Measurements from ENCODE around the gene FBXO22.
"Not testable (repeated sequence)": the region's sequence is repeated elsewhere in the genome, so short reads cannot be mapped to it uniquely, and the experiment has no call there.

The FBXO22 gene

DNA sequence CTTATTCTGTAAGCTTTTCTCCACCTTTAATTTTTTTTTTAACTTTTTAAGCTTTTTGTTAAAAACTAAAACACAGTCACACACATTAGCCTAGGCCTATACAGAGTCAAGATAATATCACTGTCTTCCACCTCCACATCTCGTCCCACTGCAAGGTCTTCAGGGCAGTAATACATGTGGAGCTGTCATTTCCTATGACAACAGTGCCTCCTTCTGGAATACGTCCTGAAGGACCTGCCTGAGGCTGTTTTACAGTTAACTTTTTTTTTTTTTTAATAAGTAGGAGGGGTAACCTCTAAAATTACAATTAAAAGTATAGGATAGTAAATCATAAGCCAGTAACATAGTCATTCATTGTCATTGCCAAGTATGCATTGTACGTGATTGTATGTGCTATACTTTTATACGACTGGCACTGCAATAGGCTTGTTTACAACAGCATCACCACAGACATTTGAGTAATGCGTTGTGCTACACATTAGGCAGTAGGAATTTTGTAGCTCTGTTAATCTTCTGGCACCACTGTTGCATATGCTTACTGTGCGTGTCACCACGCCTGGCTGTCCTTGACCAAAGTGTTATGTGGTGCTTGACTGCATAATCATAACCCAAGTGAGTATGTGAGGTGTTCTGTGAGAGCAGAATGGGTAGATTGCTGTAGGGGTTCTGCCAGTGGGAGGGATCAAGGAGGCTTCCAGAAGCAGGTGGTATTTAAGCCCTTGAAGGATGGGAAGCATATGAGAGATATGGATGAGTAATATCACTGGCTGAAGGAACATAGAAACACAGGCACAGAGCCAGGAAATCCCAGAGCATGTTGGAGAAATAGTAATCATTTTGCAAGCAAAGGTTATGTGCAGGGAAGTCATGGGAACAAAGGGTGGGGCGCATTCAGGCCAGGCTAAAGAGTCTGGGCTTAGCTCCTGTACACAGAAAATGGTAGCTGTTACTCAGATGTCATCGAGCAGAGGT lies 18.3 kb downstream of the FBXO22 start:
- peak; percentile 37 to 75 for DNase-seq

DNA sequence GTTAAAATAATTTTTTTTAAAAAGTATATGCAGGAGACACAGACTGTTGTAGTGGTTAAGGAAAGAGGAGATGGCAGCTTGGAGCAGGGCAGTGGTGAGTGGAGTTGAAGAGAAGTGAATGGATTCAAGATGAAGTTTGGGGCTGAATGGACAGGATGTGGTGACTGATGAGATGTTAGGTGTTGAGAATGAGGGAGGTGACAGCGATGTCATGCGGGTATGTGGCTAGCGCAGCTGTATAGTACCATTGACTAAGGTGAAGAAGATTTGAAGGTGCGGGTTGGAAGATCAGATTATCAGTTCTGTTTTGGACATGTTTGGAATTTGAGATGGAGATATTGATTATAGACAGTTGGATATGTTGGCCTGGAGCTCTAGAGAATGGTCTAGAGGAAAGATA lies 20.1 kb downstream of the FBXO22 start:
- no peak for DNase-seq

GRCh38 chr15:75924576-75924975 lies 20.9 kb downstream of the FBXO22 start:
- DNase-seq, result no peak

GRCh38 chr15:75925440-75925839 lies 21.8 kb downstream of the FBXO22 start:
- DNase-seq, result no peak

- no peak for DNase-seq
Observed at GRCh38 chr15:75926931-75927330, 23.3 kb downstream of the FBXO22 start.

DNA sequence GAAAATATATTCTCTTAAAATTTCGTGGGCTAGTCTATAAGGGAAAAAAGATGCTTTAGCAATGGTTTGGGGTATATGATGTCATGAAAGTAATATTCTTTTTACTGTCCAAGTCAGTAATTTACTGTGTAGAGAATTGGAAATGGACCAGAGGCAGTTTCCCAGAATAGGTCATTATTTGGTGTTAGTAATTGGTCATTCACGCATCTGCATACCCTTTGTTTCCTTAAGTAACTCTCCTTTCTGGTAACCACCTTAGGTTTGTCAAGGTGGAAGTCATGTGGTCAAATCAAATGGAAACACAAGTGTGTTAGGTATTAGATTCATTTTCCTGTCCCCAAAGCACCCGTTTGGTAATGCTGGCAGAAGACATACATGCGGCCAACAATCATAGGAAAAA lies 23.9 kb downstream of the FBXO22 start:
- no peak for DNase-seq

DNA sequence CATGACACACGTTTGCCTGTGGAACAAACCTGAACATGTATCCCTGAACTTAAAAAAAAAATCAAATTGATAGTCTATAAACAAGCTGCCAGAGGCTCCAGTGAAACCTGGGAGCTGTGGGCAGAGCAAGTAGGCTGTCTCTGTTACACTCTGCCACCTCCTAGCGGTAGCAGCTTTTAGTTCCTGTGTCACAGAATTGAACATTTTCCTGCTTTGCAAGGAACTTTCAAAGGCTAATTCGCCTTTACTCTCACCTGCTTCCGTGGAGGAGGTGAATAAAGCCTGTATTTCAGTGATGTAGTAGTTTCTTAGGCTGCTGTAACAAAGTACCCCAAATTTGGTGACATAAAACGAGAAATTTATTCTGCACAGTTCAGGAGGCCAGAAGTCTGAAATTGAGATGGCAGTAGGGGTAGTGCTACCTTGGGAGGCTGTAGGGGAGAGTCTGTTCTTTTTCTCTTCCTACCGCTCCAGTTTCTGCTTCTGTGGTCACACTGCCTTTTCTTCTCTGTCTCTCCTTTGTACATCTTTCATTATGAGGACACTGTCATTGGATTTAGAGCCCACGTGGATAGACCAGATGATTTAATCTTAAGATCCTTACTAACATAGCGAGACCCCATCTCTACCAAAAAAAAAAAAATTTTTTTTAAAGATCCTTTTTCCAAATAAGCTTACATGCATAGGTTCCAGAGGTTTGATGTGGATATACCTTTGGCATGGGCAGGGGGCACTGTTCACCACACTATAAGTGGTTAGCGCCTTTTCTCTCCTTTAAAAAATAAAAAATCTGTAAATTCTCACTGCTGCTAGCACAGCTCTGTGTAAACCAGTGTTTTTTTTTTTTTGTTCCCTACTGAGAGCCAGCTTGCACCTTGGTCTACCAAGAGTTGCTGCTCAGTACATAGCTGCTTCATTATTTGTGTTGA lies 25.3 kb downstream of the FBXO22 start:
- no peak for DNase-seq

DNA sequence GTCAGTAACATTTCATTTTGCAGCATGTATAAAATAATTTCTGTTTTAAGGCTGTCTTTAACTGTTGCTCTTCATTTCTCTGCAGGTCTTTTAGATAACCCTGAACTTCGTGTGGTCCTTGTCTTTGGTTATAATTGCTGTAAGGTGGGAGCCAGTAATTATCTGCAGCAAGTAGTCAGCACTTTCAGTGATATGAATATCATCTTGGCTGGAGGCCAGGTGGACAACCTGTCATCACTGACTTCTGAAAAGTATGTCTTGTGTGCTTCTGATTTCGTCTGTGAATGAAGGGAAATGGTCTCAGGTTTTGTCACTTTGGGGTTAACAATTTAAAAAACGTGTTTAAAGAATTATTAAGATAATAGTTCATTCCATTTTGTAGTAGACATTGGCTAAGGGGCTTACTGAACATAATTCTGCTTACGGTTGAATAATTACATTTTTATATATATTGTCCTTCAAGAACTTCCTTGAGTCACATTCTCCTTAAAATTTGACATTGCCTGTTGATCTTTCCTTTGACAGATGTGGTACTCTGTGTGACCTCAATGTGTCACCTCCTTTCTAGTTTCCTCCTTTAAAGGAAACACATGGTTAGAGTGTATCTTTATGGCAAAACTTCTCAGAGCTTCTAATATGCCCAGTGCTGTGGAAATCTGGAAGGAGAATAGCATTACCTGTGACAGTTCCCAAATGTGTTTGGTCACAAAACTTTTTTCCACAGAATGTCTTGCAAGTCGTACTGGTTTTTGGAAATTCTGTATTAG lies 26.3 kb downstream of the FBXO22 start:
- DNase-seq, result peak; percentile 9 to 47

DNA sequence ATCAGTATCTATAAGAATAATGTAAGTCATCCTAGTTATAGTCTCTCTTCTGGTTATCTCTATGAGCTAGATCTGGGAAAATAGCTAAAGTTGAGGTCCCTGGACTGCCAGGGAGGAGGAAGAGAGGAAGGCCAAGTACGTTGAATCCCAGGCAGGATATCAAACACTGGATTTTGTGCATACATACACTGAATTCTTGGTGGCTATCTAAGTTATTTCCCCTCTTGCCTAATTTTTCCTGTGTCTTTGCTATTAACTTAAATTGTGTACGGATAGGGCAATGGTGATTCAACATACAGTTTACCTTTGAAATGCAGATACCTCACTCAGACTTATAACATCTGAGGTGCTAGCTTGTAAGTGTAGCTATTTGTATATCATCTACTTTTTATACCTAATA lies 27.2 kb downstream of the FBXO22 start:
- DNase-seq, result no peak

- no peak for DNase-seq
Observed at GRCh38 chr15:75942464-75942863, 38.8 kb downstream of the FBXO22 start.

DNA sequence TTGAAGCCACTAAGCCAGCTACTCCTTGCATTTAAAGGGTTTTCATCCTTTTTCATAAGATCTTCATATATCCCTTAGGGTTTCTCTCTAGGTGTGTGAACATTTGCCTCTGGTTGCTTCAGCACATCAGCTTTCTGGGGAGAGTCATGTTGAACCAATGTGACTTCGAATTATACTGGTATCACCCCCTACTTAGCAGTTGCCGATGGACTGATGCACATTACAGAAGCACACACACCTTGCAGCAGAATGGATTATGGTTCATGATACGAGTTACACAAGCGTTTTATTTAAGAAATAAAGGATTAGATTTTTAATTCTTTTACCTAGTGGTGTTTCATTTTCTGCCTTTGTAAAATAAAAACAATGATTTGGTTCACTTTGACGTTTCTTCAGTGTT lies 39.6 kb downstream of the FBXO22 start:
- DNase-seq, result no peak

DNA sequence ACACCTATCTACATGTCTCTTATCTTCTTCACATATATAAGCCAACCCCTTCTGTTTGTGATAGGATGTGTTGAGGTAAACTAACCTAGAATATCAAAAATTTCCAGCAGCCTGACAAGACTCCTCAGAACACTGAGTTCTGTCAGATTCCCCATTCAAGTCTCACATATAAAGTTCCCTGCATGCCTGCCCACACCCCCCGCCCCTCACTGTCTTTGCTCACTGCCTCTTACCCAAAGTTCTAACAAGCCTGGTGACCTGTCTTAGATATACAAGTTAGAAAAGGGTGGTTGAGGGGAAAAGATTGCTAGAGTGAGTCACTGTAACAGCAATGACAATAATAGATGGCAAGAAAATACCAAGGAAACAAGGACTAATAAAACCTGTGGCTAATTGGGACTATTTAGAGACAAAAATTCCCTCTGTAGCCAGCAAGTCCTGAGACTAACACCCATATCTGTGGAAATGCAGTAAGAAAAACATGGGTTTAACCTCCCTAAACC lies 40.1 kb downstream of the FBXO22 start:
- no peak for DNase-seq

DNA sequence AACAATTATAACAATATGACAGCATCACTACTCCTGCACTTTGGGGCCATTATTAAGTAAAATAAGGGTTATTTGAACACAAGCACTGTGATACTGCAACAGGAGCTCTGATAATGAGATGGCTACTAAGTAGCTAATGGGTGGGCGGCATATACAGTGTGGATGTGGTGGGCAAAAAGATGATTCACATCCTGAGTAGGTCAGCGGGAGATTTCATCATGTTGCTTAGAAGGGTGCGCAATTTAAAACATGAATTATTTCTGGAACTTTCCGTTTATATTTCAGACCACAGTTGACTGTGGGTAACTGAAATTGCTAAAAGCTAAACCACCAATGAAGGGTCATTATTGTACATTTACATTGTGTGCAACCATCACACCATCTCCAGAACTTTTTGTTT lies 42.3 kb downstream of the FBXO22 start:
- no peak for DNase-seq

DNA sequence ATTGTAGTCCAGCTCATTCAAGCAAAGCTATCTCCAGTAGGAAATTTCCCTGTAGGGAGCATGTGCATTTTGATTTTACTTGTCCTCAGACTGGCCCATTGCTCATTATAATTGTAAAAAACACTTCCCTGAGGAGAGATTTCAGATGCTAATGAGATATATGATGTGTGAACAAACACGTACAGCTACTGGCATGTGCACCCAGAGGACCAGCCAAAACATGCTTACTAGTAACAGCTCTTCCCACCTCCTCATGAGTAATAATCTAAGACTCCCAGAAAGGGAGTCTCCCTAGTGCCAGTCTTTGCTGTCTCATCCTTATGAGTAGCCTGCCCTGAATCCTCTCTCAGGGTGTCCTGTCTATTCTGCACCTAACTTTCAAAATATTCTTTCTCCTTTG lies 43.4 kb downstream of the FBXO22 start:
- no peak for DNase-seq

GRCh38 chr15:75948761-75949296 lies 45.2 kb downstream of the FBXO22 start:
- DNase-seq, result no peak

- DNase-seq, result no peak
Observed at GRCh38 chr15:75952525-75952924, 48.8 kb downstream of the FBXO22 start.

GRCh38 chr15:75955720-75956119 lies 52.0 kb downstream of the FBXO22 start:
- no peak for DNase-seq

DNA sequence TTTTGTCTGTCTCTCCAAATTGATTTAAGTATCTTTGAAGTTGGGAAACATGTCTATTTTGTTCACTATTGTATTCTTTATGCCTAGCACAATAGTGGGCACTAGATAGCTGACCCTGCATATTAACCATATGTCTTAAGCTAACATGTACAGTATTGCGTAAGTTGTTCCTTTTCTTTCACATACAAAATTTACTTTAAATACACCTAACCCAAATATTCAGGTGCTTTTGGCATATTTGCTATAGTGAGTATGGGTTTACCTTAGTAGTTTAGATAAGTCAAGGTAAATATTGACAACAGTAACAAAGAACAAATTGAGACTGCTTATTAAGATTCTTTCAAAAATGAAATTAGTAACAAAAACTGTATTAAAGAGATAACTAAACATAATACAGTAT lies 57.7 kb downstream of the FBXO22 start:
- DNase-seq, result no peak

DNA sequence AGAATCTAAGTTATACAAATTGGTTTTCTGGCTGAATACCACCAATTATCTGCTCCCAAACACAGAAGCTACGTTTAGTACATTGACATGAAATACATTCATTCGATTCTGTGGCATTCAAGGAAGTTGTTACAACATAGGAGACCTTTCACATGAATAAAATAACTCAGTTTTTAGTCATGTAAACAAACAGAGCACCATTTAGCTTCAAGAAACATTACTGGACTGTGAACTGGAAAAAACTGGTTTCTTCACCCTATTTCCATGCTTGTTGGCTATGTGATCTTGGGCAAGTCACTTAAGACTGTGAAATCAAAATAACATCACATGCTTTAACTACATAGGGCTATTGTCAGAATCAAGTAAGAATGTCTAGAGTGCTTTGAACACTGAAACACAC lies 62.4 kb downstream of the FBXO22 start:
- no peak for DNase-seq

- DNase-seq, result not testable (repeated sequence)
Observed at GRCh38 chr15:75976766-75977165, 73.1 kb downstream of the FBXO22 start.

- DNase-seq, result no peak
Observed at GRCh38 chr15:75981149-75981815, 77.6 kb downstream of the FBXO22 start.

DNA sequence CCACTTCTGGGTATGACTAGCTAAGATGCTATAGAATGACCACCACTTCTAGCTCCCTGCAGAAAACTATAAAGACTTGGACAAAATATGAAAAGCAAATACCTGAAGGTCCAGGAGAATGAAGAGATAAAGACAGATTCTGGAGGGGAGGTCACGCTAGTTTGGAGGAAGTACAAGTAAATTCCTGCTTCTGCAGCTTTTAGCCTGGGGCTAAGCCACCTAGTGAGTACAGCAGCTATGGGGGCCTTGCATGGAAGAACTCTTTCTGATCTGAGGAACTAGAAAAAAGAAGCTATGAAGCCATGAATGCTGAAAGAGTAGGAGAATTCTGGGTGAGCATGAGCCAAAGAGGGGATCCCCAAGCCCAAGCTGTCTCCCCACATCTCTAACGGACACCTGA lies 78.8 kb downstream of the FBXO22 start:
- no peak for DNase-seq
